Measurements from ENCODE around the gene CDC42BPB.
"Not testable (repeated sequence)": the region's sequence is repeated elsewhere in the genome, so short reads cannot be mapped to it uniquely, and the experiment has no call there.

CDC42BPB gene

GRCh38 chr14:103050935-103051334, 6.4 kb downstream of the CDC42BPB start:
- no peak for TF ChIP-seq CTCF (conservative IDR thresholded peaks at IDR 0.05)
- peak overlapping the region; percentile 68 for H3K27ac ChIP-seq

- not testable (repeated sequence) for H3K27ac ChIP-seq
Measured at GRCh38 chr14:103047453-103047852, 9.9 kb downstream of the CDC42BPB start.

GRCh38 chr14:103045371-103045869, 11.9 kb downstream of the CDC42BPB start:
- H3K27ac ChIP-seq: peak overlapping the region; percentile 57
- no peak for TF ChIP-seq CTCF (conservative IDR thresholded peaks at IDR 0.05)

GRCh38 chr14:103043257-103044015, 13.9 kb downstream of the CDC42BPB start:
- peak overlapping the region; percentile 10; the same call in 1 of the 2 replicates for H3K27ac ChIP-seq
- TF ChIP-seq CTCF (conservative IDR thresholded peaks at IDR 0.05): no peak

GRCh38 chr14:103041464-103041863, 15.9 kb downstream of the CDC42BPB start:
- H3K27ac ChIP-seq: no peak overlapping the region
- TF ChIP-seq CTCF (conservative IDR thresholded peaks at IDR 0.05): no peak

- no peak for TF ChIP-seq CTCF (conservative IDR thresholded peaks at IDR 0.05)
- peak overlapping the region; percentile 89 for H3K27ac ChIP-seq
Measured at GRCh38 chr14:103033681-103034096, 23.7 kb downstream of the CDC42BPB start.

GRCh38 chr14:103031956-103032355, 25.4 kb downstream of the CDC42BPB start:
- peak; percentile 66 for TF ChIP-seq CTCF (conservative IDR thresholded peaks at IDR 0.05)
- H3K27ac ChIP-seq: peak overlapping the region; percentile 89

- peak overlapping the region; percentile 89 for H3K27ac ChIP-seq
- TF ChIP-seq CTCF (conservative IDR thresholded peaks at IDR 0.05): no peak
Measured at GRCh38 chr14:103031566-103031911, 25.8 kb downstream of the CDC42BPB start.
